Sigmoid colon (tissue), 7 donors: Measurements from ENCODE around the gene GRAMD4. TPM values are rescaled to one million over a fixed set of nuclear protein-coding genes. Genes with fewer than 3 reads are reported as not detected.

Experiments used
- DNase-seq: peaks from one replicate; pipeline ENCODE4 v3.0.0-alpha.2; 2019
- H3K27ac ChIP-seq, 4 donors: fragments of 200-600 bp; sonication (generic); one replicate each; pipeline ENCODE4 v1.5.1; 2016 to 2019; ENCODE audit warnings: mild to moderate bottlenecking in 1 of 4
- H3K27me3 ChIP-seq, 3 donors: fragments of 200-600 bp; sonication (generic); one replicate each; pipeline ENCODE4 v1.5.1; 2019; ENCODE audit warnings: mild to moderate bottlenecking in 1 of 3
- H3K36me3 ChIP-seq, 4 donors: fragments of 200-600 bp; sonication (generic); one replicate each; pipeline ENCODE4 v1.5.1; 2016 to 2019
- H3K4me1 ChIP-seq, 4 donors: fragments of 200-600 bp; sonication (generic); one replicate each; pipeline ENCODE4 v1.5.1; 2017 to 2019
- H3K4me3 ChIP-seq, 4 donors: fragments of 200-600 bp; sonication (generic); one replicate each; pipeline ENCODE4 v1.5.1; 2017 to 2019; ENCODE audit warnings: mild to moderate bottlenecking in 2 of 4, moderate library complexity in 1 of 4
- H3K9me3 ChIP-seq, 4 donors: fragments of 200-600 bp in 3 of 4; sonication (generic) in 3 of 4; one replicate each; pipeline versions ENCODE4 v1.5.1 to v1.6.1; 2013 to 2019
- EP300 ChIP-seq, 4 donors: sonication (generic); formaldehyde crosslinking; IDR thresholded peaks; one replicate each; pipeline ENCODE4 v1.6.1; 2017; ENCODE audit warnings: antibody characterized with exemption in 4 of 4
- POLR2A ChIP-seq, 2 donors: fragments of 450-650 bp; IDR thresholded peaks; one replicate each; pipeline ENCODE4 v1.6.1; 2016; ENCODE audit warnings: antibody characterized with exemption in 2 of 2, mild to moderate bottlenecking in 2 of 2, moderate library complexity in 2 of 2
- POLR2AphosphoS5 ChIP-seq, 4 donors: sonication (generic); formaldehyde crosslinking; IDR thresholded peaks; one replicate each; pipeline ENCODE4 v1.6.1; 2017; ENCODE audit warnings: antibody characterized with exemption in 4 of 4
- WGBS, 2 donors: extraction: QIAGEN DNeasy Blood & Tissue Kit; methylation state at CpG; one replicate each; pipeline ENCODE4 v1.1.7; 2013; 5-methylcytosine and 5-hydroxymethylcytosine counted together
- intact Hi-C: fragments of 100-400 bp; cut with DNase I; formaldehyde crosslinking; loops from one replicate; pipeline ENCODE4 v1.15.1; 2023
- polyA plus RNA-seq, 3 donors: library from polyadenylated mRNA; stranded (reverse); fragments of 200-250 nt; gene quantifications; one replicate each; pipeline ENCODE4 v1.2.3, GENCODE V29; 2013
- total RNA-seq, 4 donors: library from RNA; depleted of rRNA; stranded (reverse); fragments of >200 nt; gene quantifications; one replicate each; pipeline ENCODE4 v1.1.0, GENCODE V29; 2016
- TF ChIP-seq, protein P1 (sequence below), 4 experiments: fragments of 450-650 bp in 3 of 4; fragments of 200-600 bp in 1 of 4; IDR thresholded peaks; one replicate each; pipeline ENCODE4 v1.5.1; 2016 to 2019; ENCODE audit warnings: antibody characterized with exemption in 4 of 4, mild to moderate bottlenecking in 3 of 4, moderate library complexity in 2 of 4
- donor health status: healthy with polysubstance abuse.
- donor health status: Bipolar disorder and iron deficiency.
- donor health status: healthy.

Gene GRAMD4
- total and polyA plus RNA-seq, 7 donors, result 11.6 to 57.2 (median 23.5) TPM

DNA sequence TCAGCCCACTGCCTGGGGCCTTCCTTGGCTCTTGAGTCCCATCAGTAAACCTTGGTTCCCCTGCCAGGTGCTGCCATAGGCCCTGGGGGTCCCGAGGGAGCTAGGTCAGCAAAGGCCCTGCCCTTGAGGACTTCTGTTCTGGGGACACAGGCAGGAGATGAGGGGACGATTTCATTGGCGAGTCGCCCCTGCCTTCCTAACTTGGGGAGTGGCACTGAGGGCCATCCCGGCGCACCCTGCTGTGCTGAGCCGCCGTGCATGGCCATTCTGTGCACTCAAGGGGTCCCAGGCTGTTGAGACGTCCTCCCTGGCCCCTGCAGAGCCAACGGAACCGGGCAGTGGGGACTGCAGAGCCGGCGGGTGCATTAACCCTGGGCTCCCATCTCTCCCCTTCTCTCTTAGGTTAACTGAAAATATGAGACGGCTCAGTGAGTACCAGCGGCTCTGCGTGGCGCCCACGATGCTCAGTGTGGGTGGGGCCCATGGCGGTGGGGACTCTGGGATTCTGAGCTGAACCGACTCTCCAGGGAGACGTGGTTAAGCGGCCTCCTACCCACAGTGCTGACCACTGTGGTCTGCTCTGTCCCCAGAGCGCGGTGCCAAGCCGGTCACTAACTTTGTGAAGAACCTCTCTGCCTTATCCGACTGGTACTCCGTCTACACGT lies 43.4 kb downstream of the GRAMD4 start:
- intact Hi-C loops, result no loop called here
- H3K4me3 ChIP-seq, result no peak overlapping the region
- no peaks in the 10 kb centered on the region for H3K27me3 ChIP-seq
- peaks cover 0 to 66% (median 14%) of the 10 kb centered on the region in 4 donors for H3K36me3 ChIP-seq
- H3K9me3 ChIP-seq, result no peaks in the 10 kb centered on the region
- no peaks in the 10 kb centered on the region for H3K4me1 ChIP-seq
- DNase-seq, result no peak
- TF ChIP-seq EP300 (IDR thresholded peaks at IDR 0.05) (no peak), POLR2A (IDR thresholded peaks at IDR 0.05) (no peak), POLR2AphosphoS5 (IDR thresholded peaks at IDR 0.05) (no peak)
- TF ChIP-seq, protein P1, sequence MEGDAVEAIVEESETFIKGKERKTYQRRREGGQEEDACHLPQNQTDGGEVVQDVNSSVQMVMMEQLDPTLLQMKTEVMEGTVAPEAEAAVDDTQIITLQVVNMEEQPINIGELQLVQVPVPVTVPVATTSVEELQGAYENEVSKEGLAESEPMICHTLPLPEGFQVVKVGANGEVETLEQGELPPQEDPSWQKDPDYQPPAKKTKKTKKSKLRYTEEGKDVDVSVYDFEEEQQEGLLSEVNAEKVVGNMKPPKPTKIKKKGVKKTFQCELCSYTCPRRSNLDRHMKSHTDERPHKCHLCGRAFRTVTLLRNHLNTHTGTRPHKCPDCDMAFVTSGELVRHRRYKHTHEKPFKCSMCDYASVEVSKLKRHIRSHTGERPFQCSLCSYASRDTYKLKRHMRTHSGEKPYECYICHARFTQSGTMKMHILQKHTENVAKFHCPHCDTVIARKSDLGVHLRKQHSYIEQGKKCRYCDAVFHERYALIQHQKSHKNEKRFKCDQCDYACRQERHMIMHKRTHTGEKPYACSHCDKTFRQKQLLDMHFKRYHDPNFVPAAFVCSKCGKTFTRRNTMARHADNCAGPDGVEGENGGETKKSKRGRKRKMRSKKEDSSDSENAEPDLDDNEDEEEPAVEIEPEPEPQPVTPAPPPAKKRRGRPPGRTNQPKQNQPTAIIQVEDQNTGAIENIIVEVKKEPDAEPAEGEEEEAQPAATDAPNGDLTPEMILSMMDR (IDR thresholded peaks at IDR 0.05), result no peak
- 92 to 94% methylated on average over 28 of the region's 28 CpGs for WGBS, 2 donors
- no peak overlapping the region for H3K27ac ChIP-seq

DNA sequence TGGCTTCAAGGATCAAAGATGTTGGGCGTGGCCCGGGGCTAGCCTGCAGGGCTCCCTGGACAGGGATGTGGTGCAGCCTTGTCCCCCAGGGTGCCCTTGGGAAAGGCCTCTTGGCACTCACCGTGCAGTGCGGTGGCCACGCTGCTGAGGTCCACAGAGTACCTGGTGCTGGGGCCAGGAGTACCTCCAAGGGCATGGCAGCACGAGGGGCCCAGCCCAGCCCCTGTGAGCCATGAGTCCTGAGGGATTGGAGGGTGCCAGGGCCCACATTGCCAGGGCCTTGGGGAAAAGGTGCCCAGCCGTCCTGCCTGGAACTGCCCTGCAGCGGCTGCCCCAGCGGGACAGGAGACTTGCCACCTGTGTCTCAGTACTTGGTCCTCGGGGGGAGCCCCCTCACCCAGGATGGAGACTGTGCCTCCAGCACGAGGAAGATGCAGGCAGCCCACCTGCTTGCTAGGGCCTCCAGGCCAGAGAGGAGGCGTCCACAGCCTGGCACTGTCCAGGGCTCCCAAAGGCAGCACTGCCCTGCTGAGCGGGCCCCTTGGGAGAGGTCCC lies 44.2 kb downstream of the GRAMD4 start:
- H3K27me3 ChIP-seq, result no peaks in the 10 kb centered on the region
- no peak for DNase-seq
- 95 to 96% methylated on average over 13 of the region's 13 CpGs for WGBS, 2 donors
- no peak overlapping the region for H3K27ac ChIP-seq
- no peaks in the 10 kb centered on the region for H3K9me3 ChIP-seq
- intact Hi-C loops, result no loop called here
- H3K4me3 ChIP-seq, result no peak overlapping the region
- peaks cover 0 to 73% (median 17%) of the 10 kb centered on the region in 4 donors for H3K36me3 ChIP-seq
- TF ChIP-seq EP300 (IDR thresholded peaks at IDR 0.05), result no peak
- TF ChIP-seq POLR2AphosphoS5 (IDR thresholded peaks at IDR 0.05), result no peak
- no peak for TF ChIP-seq POLR2A (IDR thresholded peaks at IDR 0.05)
- TF ChIP-seq, protein P1 (IDR thresholded peaks at IDR 0.05), result no peak
- H3K4me1 ChIP-seq, result no peaks in the 10 kb centered on the region

- Histone ChIP-seq H3K27me3 (no peaks in the 10 kb centered on the region), H3K27ac (no peak overlapping the region), H3K4me3 (no peak overlapping the region), H3K36me3 (peaks cover 0 to 78% (median 17%) of the 10 kb centered on the region in 4 donors), H3K4me1 (no peaks in the 10 kb centered on the region), H3K9me3 (no peaks in the 10 kb centered on the region)
- intact Hi-C loops, result no loop called here
- no peak for DNase-seq
- TF ChIP-seq EP300 (IDR thresholded peaks at IDR 0.05), result no peak
- no peak for TF ChIP-seq POLR2A (IDR thresholded peaks at IDR 0.05)
- TF ChIP-seq POLR2AphosphoS5 (IDR thresholded peaks at IDR 0.05), result no peak
- TF ChIP-seq, protein P1 (IDR thresholded peaks at IDR 0.05), result no peak
- WGBS, 2 donors, result 95 to 97% methylated on average over 21 of the region's 21 CpGs
Observed at GRCh38 chr22:46665151-46665695, 45.0 kb downstream of the GRAMD4 start.

- no peak overlapping the region for H3K27ac ChIP-seq
- no peaks in the 10 kb centered on the region for H3K27me3 ChIP-seq
- TF ChIP-seq, protein P1 (IDR thresholded peaks at IDR 0.05), result no peak
- TF ChIP-seq POLR2AphosphoS5 (IDR thresholded peaks at IDR 0.05), result no peak
- TF ChIP-seq EP300 (IDR thresholded peaks at IDR 0.05), result no peak
- no peak for TF ChIP-seq POLR2A (IDR thresholded peaks at IDR 0.05)
- no peaks in the 10 kb centered on the region for H3K4me1 ChIP-seq
- no peak overlapping the region for H3K4me3 ChIP-seq
- intact Hi-C loops, result no loop called here
- H3K36me3 ChIP-seq, result peaks cover 0 to 83% (median 17%) of the 10 kb centered on the region in 4 donors
- no peaks in the 10 kb centered on the region for H3K9me3 ChIP-seq
- 95 to 97% methylated on average over 18 of the region's 18 CpGs for WGBS, 2 donors
- no peak for DNase-seq
Observed at GRCh38 chr22:46665751-46666280, 45.6 kb downstream of the GRAMD4 start.
